Kidney epithelial cell (primary cell): ENCODE results near the gene HSPA1B. TPM values are rescaled to one million over a fixed set of nuclear protein-coding genes. Genes with fewer than 3 reads are reported as not detected.

Source experiments
- DNase-seq: peaks from one replicate; pipeline ENCODE4 v3.0.0-alpha.2; 2010; ENCODE audit warnings: low read depth
- H3K27me3 ChIP-seq: 2 replicates; pipeline ENCODE4 v1.6.0; 2011; ENCODE audit warnings: low read length; ENCODE audit not compliant: control insufficient read depth, insufficient read depth
- H3K36me3 ChIP-seq: 2 replicates; pipeline ENCODE4 v1.5.1; 2011; ENCODE audit warnings: low read length; ENCODE audit not compliant: control insufficient read depth, insufficient read depth
- H3K4me3 ChIP-seq: 2 replicates; pipeline ENCODE4 v1.5.1; 2011; ENCODE audit warnings: low read depth, mild to moderate bottlenecking, control low read depth, low read length
- total RNA-seq: library from RNA; depleted of rRNA; stranded (reverse); fragments of >200 nt; gene quantifications from 2 replicates; pipeline ENCODE4 v1.2.3, GENCODE V29; 2015
- TF ChIP-seq, protein P1 (sequence below): IDR thresholded peaks from 2 replicates; pipeline ENCODE4 v1.5.1; 2011; ENCODE audit warnings: mild to moderate bottlenecking, moderate library complexity, low read length, control low read depth, inconsistent platforms; ENCODE audit not compliant: insufficient read depth, poor library complexity, severe bottlenecking

The HSPA1B gene
- total RNA-seq, 1 donor from 2014 or later: 68.3 TPM

DNA sequence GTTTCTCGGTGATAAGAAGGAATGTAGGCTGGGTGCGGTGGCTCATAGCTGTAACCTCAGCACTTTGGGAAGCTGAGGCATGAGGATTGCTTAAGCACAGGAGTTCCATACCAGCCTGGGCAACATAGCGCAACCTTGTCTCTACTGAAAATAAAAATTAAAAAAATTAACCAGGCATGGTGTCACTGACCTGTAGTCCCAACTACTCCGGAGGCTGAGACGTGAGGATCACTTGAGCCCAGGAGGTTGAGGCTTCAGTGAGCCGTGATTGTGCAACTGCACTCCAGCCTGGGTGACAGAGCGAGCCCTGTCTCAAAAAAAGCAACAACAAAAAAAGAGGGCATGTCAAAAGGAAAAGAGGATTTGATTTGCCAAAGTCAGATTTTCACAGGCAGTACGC, 31.2 kb downstream of the HSPA1B start:
- Histone ChIP-seq H3K27me3 (no peaks in the 10 kb centered on the region), H3K36me3 (peaks cover 1% of the 10 kb centered on the region), H3K4me3 (no peak overlapping the region)
- TF ChIP-seq, protein P1, sequence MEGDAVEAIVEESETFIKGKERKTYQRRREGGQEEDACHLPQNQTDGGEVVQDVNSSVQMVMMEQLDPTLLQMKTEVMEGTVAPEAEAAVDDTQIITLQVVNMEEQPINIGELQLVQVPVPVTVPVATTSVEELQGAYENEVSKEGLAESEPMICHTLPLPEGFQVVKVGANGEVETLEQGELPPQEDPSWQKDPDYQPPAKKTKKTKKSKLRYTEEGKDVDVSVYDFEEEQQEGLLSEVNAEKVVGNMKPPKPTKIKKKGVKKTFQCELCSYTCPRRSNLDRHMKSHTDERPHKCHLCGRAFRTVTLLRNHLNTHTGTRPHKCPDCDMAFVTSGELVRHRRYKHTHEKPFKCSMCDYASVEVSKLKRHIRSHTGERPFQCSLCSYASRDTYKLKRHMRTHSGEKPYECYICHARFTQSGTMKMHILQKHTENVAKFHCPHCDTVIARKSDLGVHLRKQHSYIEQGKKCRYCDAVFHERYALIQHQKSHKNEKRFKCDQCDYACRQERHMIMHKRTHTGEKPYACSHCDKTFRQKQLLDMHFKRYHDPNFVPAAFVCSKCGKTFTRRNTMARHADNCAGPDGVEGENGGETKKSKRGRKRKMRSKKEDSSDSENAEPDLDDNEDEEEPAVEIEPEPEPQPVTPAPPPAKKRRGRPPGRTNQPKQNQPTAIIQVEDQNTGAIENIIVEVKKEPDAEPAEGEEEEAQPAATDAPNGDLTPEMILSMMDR: no peak
- no peak for DNase-seq

DNA sequence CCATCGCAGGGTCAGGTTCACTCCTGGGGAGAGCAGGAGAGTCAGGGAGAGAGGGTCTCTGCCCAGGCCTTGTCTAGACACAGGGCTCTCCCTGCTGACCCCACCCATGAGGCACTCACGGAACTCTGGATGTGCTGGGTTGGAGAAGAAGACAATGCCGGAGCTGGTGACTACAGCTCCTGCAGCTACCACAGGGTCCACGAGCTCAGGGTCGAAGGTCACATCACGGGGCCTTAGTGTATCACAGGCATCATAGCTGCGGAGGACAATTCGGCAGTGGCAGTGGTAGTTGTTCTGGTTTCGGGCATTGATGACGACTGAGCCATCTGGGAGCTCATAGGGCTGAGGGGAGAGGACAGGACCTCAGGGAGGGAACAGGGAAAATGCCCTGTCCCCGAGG, 32.4 kb downstream of the HSPA1B start:
- H3K4me3 ChIP-seq: no peak overlapping the region
- TF ChIP-seq, protein P1: no peak
- peaks cover 1% of the 10 kb centered on the region for H3K36me3 ChIP-seq
- no peak for DNase-seq
- no peaks in the 10 kb centered on the region for H3K27me3 ChIP-seq

DNA sequence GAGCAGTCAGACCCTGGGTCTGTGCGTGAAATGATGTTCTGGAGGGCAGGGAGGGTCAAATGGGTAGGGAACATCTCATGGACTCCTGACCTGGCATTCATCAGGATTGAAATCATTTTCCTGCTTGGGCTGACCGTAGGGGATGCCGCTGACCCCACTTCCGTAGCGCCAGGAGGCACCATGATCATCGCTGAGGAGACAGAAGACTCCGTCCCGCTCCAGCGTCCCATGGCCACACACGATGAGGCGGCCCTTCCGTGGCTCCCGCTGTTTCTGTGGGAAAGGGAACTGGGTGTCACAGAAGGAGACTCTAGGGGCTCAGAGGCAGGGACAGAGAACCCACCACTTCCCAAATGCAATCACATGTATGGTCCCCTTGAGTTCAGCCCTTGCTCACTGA, 32.8 kb downstream of the HSPA1B start:
- peaks cover 1% of the 10 kb centered on the region for H3K36me3 ChIP-seq
- no peak for DNase-seq
- no peaks in the 10 kb centered on the region for H3K27me3 ChIP-seq
- TF ChIP-seq, protein P1: no peak
- H3K4me3 ChIP-seq: no peak overlapping the region

DNA sequence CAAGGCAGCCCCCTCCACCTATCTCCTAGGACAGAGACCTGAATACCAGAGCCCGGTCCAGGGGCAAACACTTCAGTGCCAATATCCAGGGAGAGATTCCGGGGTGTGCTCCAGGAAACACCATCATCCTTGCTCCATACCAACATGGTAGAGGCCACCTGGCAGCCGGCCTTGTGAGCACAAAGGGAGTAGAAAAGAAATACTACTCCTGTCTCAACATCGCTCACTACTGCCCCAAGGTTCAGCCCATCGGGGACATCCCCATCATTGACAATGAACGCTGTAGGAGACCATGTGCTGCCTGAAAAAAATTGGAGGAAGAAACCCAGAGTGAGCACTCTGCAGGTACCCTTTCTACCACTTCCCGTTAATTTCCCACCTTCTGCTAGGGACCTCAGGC, 33.6 kb downstream of the HSPA1B start:
- peaks cover 1% of the 10 kb centered on the region for H3K36me3 ChIP-seq
- H3K4me3 ChIP-seq: no peak overlapping the region
- TF ChIP-seq, protein P1: no peak
- H3K27me3 ChIP-seq: no peaks in the 10 kb centered on the region
- DNase-seq: no peak

DNA sequence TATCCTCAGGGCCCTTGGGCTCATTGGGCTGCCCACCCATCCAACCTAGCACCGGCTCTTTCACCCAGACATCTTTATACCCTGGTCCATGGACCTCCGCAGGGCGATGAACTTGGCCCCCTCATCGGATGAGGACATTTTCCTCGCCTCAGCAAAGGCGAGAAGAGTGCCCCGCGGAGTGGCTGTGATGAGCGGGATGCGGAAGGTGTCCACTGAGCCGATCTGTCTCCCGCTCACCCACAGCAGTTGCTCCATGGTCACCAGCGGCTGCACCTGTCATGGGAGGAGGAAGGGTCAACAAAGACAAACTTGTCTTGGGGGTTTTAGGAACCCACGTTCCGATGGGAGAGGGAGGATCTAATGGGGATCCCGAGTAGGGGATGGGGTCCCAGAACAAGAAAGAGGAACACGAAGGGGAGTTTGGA, 34.4 kb downstream of the HSPA1B start:
- no peaks in the 10 kb centered on the region for H3K27me3 ChIP-seq
- TF ChIP-seq, protein P1: no peak
- H3K4me3 ChIP-seq: peak overlapping the region; percentile 93
- no peak for DNase-seq
- peaks cover 1% of the 10 kb centered on the region for H3K36me3 ChIP-seq
